ENCODE results near the gene ADO. TPM values are rescaled to one million over a fixed set of nuclear protein-coding genes. Genes with fewer than 3 reads are reported as not detected.

ADO gene
- total and polyA plus RNA-seq, 9 of the 15 experiments (the other 6 are each of a cell fraction or from before 2014, with no cell fraction given), result 3.0 to 20.0 (median 16.1) TPM

- TF ChIP-seq UBTF (IDR thresholded peaks at IDR 0.05; ENCODE audit: borderline replicate concordance in 1 of 2, low read depth in 2 of 2, low read length in 2 of 2) (0 out of 4 replicates have a peak, but pooled peaks of 1 of the 2 experiments have one; percentile 19), ZNF165 (CRISPR knock-in tag; IDR thresholded peaks at IDR 0.05; ENCODE audit: borderline replicate concordance) (no peak), ATF4 (CRISPR knock-in tag; IDR thresholded peaks at IDR 0.05) (no peak), BRCA1 (IDR thresholded peaks at IDR 0.05) (no peak), BRCA1 (CRISPR knock-in tag; IDR thresholded peaks at IDR 0.05) (peak; percentile 34; the same call in 1 of the 2 replicates), ZNF830 (CRISPR knock-in tag; IDR thresholded peaks at IDR 0.05) (0 out of 2 replicates have a peak, but pooled peaks have one; percentile 4), CBX5 (IDR thresholded peaks at IDR 0.05; ENCODE audit: borderline replicate concordance, low read depth) (no peak), PCBP1 (IDR thresholded peaks at IDR 0.05; ENCODE audit: low read depth, low read length, poor library complexity, severe bottlenecking) (peak; percentile 61), U2AF2 (optimal IDR thresholded peaks at IDR 0.05; ENCODE audit: low read depth, low read length) (no peak), PRMT5 (CRISPR knock-in tag; IDR thresholded peaks at IDR 0.05) (0 out of 2 replicates have a peak, but pooled peaks have one; percentile 51), NRF1 (conservative IDR thresholded peaks at IDR 0.05 in 1 of 2, IDR thresholded peaks at IDR 0.05 in 1 of 2) (no peak), PHF21A (IDR thresholded peaks at IDR 0.05; ENCODE audit: borderline replicate concordance, low read depth) (no peak), IRF2 (CRISPR knock-in tag; IDR thresholded peaks at IDR 0.05) (0 out of 2 replicates have a peak, but pooled peaks have one; percentile 45), STAG1 (CRISPR knock-in tag; IDR thresholded peaks at IDR 0.05; ENCODE audit: borderline replicate concordance) (0 out of 2 replicates have a peak, but pooled peaks have one; percentile 13), ZNF121 (CRISPR knock-in tag; conservative IDR thresholded peaks at IDR 0.05) (0 out of 2 replicates have a peak, but pooled peaks have one; percentile 16), ELK1 (CRISPR knock-in tag; IDR thresholded peaks at IDR 0.05) (0 out of 2 replicates have a peak, but pooled peaks have one; percentile 20), RBFOX2 (IDR thresholded peaks at IDR 0.05; ENCODE audit: low read depth, low read length) (peak; percentile 42), RBBP5 (IDR thresholded peaks at IDR 0.05; ENCODE audit: borderline replicate concordance, insufficient read depth, low read length, poor library complexity, severe bottlenecking) (peak; percentile 94), CCNT2 (IDR thresholded peaks at IDR 0.05; ENCODE audit: borderline replicate concordance, extremely low read depth, insufficient read length, low read depth, low read length) (peak; percentile 20)
Measured at GRCh38 chr10:62805231-62806099, 945 bp downstream of the ADO start (continued).

Measured in K562 (cell line).